GM04503 (cell line): ENCODE results near the gene BSN.

Experiments
- DNase-seq: peaks from one replicate; pipeline ENCODE4 v3.0.0-alpha.2; 2012; ENCODE audit warnings: low read depth

The BSN gene

GRCh38 chr3:49655731-49656285 lies 101.5 kb downstream of the BSN start:
- DNase-seq = no peak

- no peak for DNase-seq
Measured at GRCh38 chr3:49656541-49657112, 102.3 kb downstream of the BSN start.

GRCh38 chr3:49657208-49657915 lies 103.1 kb downstream of the BSN start:
- no peak for DNase-seq

GRCh38 chr3:49658711-49659110 lies 104.4 kb downstream of the BSN start:
- DNase-seq = no peak

- no peak for DNase-seq
Measured at GRCh38 chr3:49659756-49660155, 105.5 kb downstream of the BSN start.

- no peak for DNase-seq
Measured at GRCh38 chr3:49661281-49661680, 107.0 kb downstream of the BSN start.

GRCh38 chr3:49662021-49662420 lies 107.7 kb downstream of the BSN start:
- DNase-seq = no peak

- DNase-seq = no peak
Measured at GRCh38 chr3:49662720-49663413, 108.6 kb downstream of the BSN start.

- no peak for DNase-seq
Measured at GRCh38 chr3:49663831-49664230, 109.6 kb downstream of the BSN start.

- no peak for DNase-seq
Measured at GRCh38 chr3:49664300-49664699, 110.0 kb downstream of the BSN start.

GRCh38 chr3:49665822-49666519 lies 111.7 kb downstream of the BSN start:
- DNase-seq = no peak

GRCh38 chr3:49666592-49666991 lies 112.3 kb downstream of the BSN start:
- DNase-seq = no peak

GRCh38 chr3:49667701-49668413 lies 113.6 kb downstream of the BSN start:
- no peak for DNase-seq

- DNase-seq = no peak
Measured at GRCh38 chr3:49668414-49668797, 114.1 kb downstream of the BSN start.

GRCh38 chr3:49668861-49669260 lies 114.6 kb downstream of the BSN start:
- no peak for DNase-seq

- DNase-seq = no peak
Measured at GRCh38 chr3:49669352-49669751, 115.1 kb downstream of the BSN start.

GRCh38 chr3:49670940-49671290 lies 116.6 kb downstream of the BSN start:
- no peak for DNase-seq

- DNase-seq = no peak
Measured at GRCh38 chr3:49671291-49672288, 117.3 kb downstream of the BSN start.

- no peak for DNase-seq
Measured at GRCh38 chr3:49673121-49673714, 118.9 kb downstream of the BSN start.
